GM12878 (cell line): ENCODE measurements around the gene RGS1. TPM values are rescaled to one million over a fixed set of nuclear protein-coding genes. Genes with fewer than 3 reads are reported as not detected.

Experiments
- ATF7 ChIP-seq: fragments of 450-650 bp; IDR thresholded peaks from 2 replicates; pipeline ENCODE4 v1.6.1; 2016; ENCODE audit warnings: low read depth, mild to moderate bottlenecking
- CEBPB ChIP-seq, 2 experiments: fragments of 150-350 bp in 1 of 2; IDR thresholded peaks; 2 replicates each; pipeline ENCODE4 v1.6.1; 2012 to 2014; ENCODE audit warnings: low read depth in 2 of 2, low read length in 2 of 2, borderline replicate concordance in 1 of 2, inconsistent platforms in 1 of 2
- CHD2 ChIP-seq: IDR thresholded peaks from 2 replicates; pipeline ENCODE4 v1.6.1; 2011; ENCODE audit warnings: low read depth, low read length, improper control_type of control experiment, borderline replicate concordance
- CREM ChIP-seq: IDR thresholded peaks from 2 replicates; pipeline ENCODE4 v1.6.1; 2014; ENCODE audit warnings: antibody characterized with exemption, low read depth
- EED ChIP-seq: sonication (generic); IDR thresholded peaks from 2 replicates; pipeline ENCODE4 v1.6.1; 2016; ENCODE audit warnings: antibody characterized with exemption, low read depth
- EP300 ChIP-seq, 2 experiments: fragments of 150-350 bp in 1 of 2; IDR thresholded peaks; 2 replicates each; pipeline ENCODE4 v1.6.1; 2011 to 2012; ENCODE audit warnings: low read depth in 2 of 2, low read length in 2 of 2, borderline replicate concordance in 1 of 2, improper control_type of control experiment in 1 of 2, inconsistent platforms in 1 of 2; ENCODE audit not compliant: control insufficient read depth in 1 of 2
- ETV6 ChIP-seq, 2 experiments: fragments of 450-650 bp in 1 of 2; IDR thresholded peaks in 1 of 2; conservative IDR thresholded peaks in 1 of 2; 2 replicates each; pipeline ENCODE4 v1.6.1; 2014; ENCODE audit warnings: antibody characterized with exemption in 1 of 2, borderline replicate concordance in 1 of 2, low read depth in 1 of 2, mild to moderate bottlenecking in 1 of 2, moderate library complexity in 1 of 2
- IRF4 ChIP-seq: IDR thresholded peaks from 2 replicates; pipeline ENCODE4 v1.6.1; 2011; ENCODE audit warnings: low read depth, low read length
- MEF2B ChIP-seq: fragments of 450-650 bp; IDR thresholded peaks from 2 replicates; pipeline ENCODE4 v1.6.1; 2018; ENCODE audit warnings: mild to moderate bottlenecking, moderate library complexity; ENCODE audit not compliant: partially characterized antibody, poor library complexity, severe bottlenecking
- MTA2 ChIP-seq: fragments of 450-650 bp; IDR thresholded peaks from 2 replicates; pipeline ENCODE4 v1.6.1; 2016; ENCODE audit warnings: low read depth, mild to moderate bottlenecking, moderate library complexity
- RUNX3 ChIP-seq: IDR thresholded peaks from 2 replicates; pipeline ENCODE4 v1.6.1; 2012; ENCODE audit warnings: low read length, inconsistent platforms
- SP1 ChIP-seq: IDR thresholded peaks from one replicate; pipeline ENCODE4 v1.6.1; 2011; ENCODE audit warnings: low read depth, low read length
- ZNF687 ChIP-seq: fragments of 450-650 bp; IDR thresholded peaks from 2 replicates; pipeline ENCODE4 v1.6.1; 2017; ENCODE audit warnings: mild to moderate bottlenecking, moderate library complexity
- polyA plus RNA-seq, 11 experiments: library from polyadenylated mRNA; depleted of rRNA in 4 of 11; unstranded in 6 of 11; stranded (reverse) in 5 of 11; fragments of >200 nt; fragmentation: Nextera tagmentation in 4 of 11; fragmentation: Illumina TruSeq in 1 of 11; extraction: Ambion mirVana in 4 of 11; extraction: Trizol in 1 of 11; gene quantifications; 1 replicate in 1 of 11; 2 replicates in 10 of 11; pipeline versions ENCODE4 v1.2.1 to v1.2.3, GENCODE V29; 2011 to 2016; ENCODE audit warnings: inconsistent platforms in 2 of 11, missing spikeins in 2 of 11, low read depth in 1 of 11
- total RNA-seq, 4 experiments: library from RNA; depleted of rRNA in 3 of 4; stranded (reverse); fragments of >200 nt in 3 of 4; fragmentation: Illumina TruSeq in 1 of 4; extraction: Trizol in 1 of 4; gene quantifications; 2 replicates each; pipeline versions ENCODE4 v1.2.1 to v1.2.3, GENCODE V29; 2013 to 2021

RGS1 gene
- total and polyA plus RNA-seq, 10 of the 15 experiments (the other 5 are each of a cell fraction or from before 2014, with no cell fraction given): 20.7 to 882 (median 45.9) TPM

GRCh38 chr1:192531037-192531703, 44.4 kb upstream of the RGS1 start (continued):
- TF ChIP-seq MEF2B (peak; percentile 26), EED (peak; percentile 72), ATF7 (peak; percentile 66), ZNF687 (peak; percentile 15; the same call in 1 of the 2 replicates), MTA2 (peak; percentile 41; the same call in 1 of the 2 replicates), ETV6 (conservative IDR thresholded peaks at IDR 0.05 in 1 of 2, IDR thresholded peaks at IDR 0.05 in 1 of 2; ENCODE audit: borderline replicate concordance in 1 of 2, low read depth in 1 of 2) (peak in 1 of 2 experiments; percentile 51; a peak in 1 of 4 replicates), CHD2 (0 out of 2 replicates have a peak, but pooled peaks have one; percentile 48), CREM (0 out of 2 replicates have a peak, but pooled peaks have one; percentile 56), RUNX3 (peak; percentile 75), CEBPB (IDR thresholded peaks at IDR 0.05; ENCODE audit: borderline replicate concordance in 1 of 2, low read depth in 2 of 2, low read length in 2 of 2) (peak in 1 of 2 experiments; percentile 9; a peak in 1 of 4 replicates), EP300 (IDR thresholded peaks at IDR 0.05; ENCODE audit: borderline replicate concordance in 1 of 2, control insufficient read depth in 1 of 2, low read depth in 2 of 2, low read length in 2 of 2) (peak; percentile 52 to 72; a peak in 2 of 4 replicates), IRF4 (peak; percentile 52; the same call in 1 of the 2 replicates), SP1 (peak; percentile 14)
- TF ChIP-seq, all 136 proteins: peak for 33; not testable (repeated sequence) for 103
